NK-92 (cell line): ENCODE data around the gene ZNF865.
"Not testable (repeated sequence)": the region's sequence is repeated elsewhere in the genome, so short reads cannot be mapped to it uniquely, and the experiment has no call there.

Source experiments
- DNase-seq: peaks from one replicate; lab custom pipeline; 2025; ENCODE audit not compliant: unreplicated experiment; lab: John Stamatoyannopoulos, UW

Gene ZNF865

DNA sequence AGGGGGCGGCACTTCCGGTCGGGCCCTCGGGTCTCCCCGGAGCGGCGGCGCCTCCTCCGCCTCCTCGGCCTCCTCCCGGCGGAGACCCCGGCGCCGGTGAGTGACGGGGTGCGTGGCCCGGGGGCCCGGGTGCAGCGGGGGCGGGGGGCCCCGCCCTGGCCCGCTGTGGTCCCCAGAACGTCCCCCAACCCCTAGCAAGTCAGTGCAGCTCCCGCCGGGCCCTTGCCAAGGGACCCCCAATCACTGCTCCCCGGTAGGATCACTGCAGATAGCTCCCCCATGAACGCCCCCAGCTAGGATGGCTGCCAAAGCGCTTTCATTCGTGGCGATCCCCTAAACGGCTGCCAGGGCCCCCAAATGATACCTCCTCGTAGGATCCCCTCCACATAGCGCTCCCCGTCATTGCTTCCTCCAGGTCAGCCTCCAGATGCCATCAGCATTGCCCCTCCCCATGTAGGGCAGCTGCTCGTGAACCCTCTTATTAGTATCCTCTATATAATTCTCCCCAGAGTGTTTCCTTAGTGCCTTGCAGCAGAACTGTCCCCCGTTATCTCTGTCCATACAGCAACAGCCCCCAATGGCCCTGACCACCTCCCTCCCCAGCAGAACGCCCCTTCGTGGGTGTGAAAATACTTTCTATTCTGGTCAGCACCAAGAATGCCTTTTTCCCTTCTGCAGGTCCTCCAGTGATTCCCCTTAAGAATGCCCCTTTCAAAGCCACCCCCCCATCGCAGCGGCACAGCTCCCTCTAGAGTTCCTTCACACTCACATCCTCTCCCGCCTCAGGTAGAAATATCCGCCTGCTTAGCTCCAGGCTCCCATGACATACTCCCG, at the start of gene ZNF865:
Gene ZNF865 (plus strand): TSS at position 11 of the 834 bp plus-strand sequence. CDS start 7,972 bp downstream, outside the sequence.
- DNase-seq: no peak

GRCh38 chr19:55559684-55560083, 45.8 kb upstream of the ZNF865 start:
- no peak for DNase-seq

DNA sequence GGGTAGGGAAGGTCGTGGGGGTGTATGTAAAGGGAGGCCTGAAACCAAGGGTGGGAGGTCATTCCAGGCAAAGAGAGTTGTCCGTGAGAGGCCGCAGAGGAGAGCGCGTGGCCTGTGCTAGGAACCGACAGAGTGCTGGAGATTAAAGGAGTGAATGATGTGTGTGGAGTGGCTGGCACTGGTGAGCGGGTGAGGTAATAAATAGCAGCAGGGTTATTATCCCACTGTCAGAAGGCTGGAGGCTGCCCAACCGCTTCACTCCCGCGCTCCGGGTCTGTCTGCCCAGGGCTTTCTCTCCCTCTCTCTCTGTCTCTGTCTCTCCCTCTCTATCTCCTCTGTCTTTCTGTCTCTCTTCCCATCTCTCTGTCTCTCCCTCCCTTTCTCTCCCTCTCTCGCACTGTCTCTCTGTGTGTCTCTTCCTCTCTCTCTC, 42.2 kb upstream of the ZNF865 start:
- no peak for DNase-seq

GRCh38 chr19:55566823-55567222, 38.6 kb upstream of the ZNF865 start:
- no peak for DNase-seq

GRCh38 chr19:55567708-55568328, 37.6 kb upstream of the ZNF865 start:
- no peak for DNase-seq

GRCh38 chr19:55569477-55569876, 36.0 kb upstream of the ZNF865 start:
- DNase-seq: not testable (repeated sequence)

- DNase-seq: not testable (repeated sequence)
Observed at GRCh38 chr19:55573929-55574328, 31.5 kb upstream of the ZNF865 start.

DNA sequence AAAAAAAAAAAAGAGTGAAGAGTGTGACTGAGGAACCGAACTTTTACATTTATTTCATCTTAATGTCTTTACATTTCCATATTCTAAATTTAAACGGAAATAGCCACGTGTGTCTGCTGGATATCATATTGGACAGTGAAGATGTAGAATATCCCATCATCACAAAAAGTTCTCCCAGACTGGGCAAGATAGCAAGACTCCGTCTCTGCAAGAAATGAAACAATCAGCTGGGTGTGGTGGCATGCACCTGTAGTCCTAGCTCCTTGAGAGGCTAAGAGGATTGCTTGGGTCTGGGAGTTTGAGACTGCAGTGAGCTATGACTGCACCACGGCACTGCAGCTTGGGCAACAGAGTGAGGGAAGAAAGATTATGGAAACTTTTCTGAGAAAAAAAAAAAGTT, 28.7 kb upstream of the ZNF865 start:
- no peak for DNase-seq

DNA sequence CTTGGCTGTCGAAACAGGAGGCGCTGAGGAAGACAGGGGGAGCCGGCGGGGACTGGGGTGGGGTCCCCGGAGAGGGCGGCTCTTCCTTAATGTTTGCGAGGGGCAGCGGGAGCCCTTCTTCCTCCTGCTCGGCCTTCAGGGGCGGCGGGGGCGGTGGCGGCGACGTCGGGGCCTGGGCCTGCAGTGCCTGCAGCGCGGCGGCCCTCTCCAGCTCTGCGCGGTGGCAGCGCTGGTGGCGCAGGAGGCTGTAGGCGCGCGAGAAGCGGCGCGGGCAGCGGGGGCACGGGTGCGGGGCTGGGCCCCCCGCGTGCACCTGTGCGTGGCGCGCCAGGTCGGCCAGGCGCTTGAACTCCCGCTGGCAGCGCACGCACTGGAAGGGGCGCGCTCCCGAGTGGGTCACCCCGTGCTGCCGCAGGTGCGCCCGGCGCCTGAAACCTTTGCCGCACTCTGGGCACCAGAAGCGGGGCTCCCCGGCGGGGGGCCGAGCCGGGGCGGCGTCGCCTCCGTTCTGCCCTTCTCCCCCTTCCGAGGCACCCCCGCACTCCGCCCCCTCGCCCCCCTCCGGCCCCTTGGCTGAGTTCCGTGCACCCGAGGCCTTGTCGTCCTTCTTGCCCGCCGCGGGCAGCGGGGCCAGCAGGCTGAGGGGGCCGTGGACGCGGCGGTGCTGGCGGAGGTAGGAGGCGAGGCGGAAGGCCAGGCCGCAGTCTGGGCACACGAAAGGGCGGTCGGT, 27.3 kb upstream of the ZNF865 start:
- DNase-seq: no peak

GRCh38 chr19:55578761-55579747, 26.4 kb upstream of the ZNF865 start:
- DNase-seq: no peak

DNA sequence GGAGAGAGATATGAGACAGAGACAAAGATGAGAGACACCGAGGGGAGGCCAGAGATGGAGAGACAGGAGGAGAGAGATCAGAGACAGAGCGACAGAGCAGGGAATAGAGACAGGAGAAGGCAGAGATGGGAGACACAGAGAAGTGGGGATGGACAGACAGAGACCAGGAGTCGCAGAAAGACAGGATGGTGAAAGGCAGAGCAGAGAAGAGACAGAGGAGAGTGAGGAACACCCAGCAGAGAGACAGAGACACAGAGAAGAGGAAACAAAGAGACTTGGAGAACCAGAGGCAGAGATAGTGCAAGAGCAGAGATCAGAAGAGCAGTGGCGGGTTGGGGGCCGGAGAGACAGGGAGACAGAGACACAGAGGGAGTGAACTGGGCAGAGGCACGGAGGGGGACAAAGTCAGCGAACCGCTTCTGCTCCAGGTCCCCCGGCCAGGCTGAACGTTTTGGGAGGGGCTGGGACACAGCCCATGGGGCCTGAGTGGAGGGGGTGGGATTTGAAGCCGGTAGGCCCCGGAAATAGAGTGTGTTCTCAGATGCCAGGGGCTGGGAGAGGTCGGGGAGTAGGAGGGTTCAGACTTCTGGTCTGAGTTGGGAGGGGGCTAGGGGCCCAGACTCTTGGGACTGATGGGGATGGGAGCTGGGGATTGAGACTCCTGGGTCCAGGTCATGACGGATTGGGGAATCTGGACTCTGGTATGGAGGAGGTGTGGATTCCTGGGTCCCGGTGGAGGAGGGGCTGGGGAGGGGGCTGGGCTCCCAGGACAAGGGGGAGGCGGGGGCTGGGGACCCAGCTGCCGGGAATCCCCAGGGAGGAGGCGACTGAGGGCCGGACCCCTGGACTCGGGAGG, 25.5 kb upstream of the ZNF865 start:
- no peak for DNase-seq

DNA sequence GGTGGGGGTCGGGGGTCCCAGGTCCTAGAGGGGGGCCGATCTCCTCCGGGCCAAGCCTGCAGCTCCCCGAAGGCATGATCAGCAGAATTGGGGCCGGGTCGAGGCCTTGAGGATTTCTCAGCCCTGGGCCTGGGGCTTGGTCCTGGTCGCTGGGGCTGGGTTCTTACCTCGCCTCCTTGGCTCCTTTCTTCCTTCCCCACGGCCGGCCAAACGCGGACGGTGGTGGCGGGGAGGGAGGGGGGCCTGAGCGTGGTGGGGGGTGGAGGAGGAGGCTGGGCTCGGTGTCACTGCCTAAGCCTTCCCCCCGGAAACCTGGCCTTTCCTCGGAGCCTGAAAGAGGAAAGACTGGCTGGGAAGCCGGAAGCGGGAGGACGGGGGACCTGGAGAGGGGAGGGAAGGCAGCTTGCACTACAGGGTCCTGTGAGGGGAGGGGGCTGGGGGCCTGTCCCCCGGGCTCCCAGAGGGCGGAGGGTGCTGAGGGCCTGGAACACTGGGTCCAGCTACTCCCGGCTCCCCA, 24.8 kb upstream of the ZNF865 start, which contains the start of gene ZNF579:
Gene ZNF579 (minus strand): TSS at position 221 of the 517 bp plus-strand sequence. CDS start 1,209 bp downstream, outside the sequence.
- no peak for DNase-seq

- no peak for DNase-seq
Observed at GRCh38 chr19:55581145-55581822, 24.2 kb upstream of the ZNF865 start.

GRCh38 chr19:55581823-55582223, 23.6 kb upstream of the ZNF865 start:
- no peak for DNase-seq

GRCh38 chr19:55582284-55582683, 23.2 kb upstream of the ZNF865 start:
- DNase-seq: not testable (repeated sequence)

DNA sequence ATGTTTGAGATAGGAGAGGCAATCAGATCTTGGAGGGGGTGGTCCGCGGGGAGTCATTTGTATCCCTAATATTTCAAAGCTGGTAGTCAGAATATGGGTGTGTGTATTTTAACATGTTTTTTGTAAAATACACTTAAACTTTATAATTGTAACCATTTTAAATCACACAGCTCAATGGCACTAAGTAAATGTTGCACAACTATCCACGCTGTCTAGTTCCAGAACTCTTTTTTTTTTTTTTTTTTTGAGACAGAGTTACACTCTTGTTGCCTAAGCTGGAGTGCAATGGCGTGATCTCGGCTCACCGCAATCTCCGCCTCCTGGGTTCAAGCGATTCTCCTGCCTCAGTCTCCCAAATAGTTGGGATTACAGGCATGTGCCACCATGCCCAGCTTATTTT, 21.6 kb upstream of the ZNF865 start:
- DNase-seq: not testable (repeated sequence)

DNA sequence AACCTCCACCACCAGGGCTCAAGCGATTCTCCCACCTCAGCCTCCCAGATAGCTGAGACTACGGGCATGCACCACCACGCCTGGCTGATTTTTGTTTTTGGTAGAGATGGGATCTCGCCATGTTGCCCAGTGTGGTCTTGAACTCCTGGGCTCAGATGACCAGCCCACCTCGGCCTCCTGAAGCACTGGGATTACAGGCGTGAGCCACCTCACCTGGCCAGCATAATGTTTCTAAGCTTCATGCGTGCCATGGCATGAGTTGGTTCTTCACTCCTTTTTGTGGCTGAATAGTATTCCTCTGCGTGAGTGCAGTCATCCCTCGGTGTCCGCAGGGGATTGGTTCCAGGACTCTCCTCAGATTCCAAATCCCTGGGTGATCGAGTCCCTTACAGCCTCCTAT, 20.6 kb upstream of the ZNF865 start:
- DNase-seq: no peak

DNA sequence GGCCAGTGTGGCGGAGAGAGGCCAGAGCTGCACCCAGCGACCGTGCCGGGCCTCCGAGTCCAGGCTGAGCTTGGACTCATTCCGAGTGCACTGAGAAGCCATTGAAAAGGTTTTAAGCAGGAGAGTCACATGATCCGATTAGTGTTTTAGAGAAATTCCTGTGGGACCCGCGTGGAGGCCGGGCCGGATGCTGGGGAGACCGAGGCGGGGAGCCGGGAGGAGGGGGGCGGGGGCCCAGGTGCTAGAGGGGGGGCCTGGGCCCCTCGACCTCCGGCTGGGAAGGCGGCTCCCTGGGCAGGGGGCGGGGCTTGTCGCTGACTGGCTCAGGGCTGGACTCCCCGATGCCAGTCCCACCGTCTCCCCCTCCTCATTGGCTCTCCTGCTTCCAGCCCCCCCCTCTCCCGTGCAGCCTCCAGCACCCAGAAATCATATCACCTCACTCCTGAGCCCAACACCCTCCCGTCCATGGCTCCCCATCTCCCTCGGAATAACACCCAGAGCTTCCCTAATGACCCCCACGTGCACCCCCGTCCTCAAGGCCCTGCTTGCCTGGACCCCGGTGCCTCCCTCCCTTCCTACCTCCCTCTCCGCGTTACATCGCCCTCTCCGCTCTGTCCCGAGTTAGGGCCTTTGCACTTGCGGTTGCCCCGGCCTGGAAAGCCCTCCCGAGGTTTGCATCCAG, 19.6 kb upstream of the ZNF865 start:
- DNase-seq: no peak
